Measurements from ENCODE around the gene SLC9A5.

DNA sequence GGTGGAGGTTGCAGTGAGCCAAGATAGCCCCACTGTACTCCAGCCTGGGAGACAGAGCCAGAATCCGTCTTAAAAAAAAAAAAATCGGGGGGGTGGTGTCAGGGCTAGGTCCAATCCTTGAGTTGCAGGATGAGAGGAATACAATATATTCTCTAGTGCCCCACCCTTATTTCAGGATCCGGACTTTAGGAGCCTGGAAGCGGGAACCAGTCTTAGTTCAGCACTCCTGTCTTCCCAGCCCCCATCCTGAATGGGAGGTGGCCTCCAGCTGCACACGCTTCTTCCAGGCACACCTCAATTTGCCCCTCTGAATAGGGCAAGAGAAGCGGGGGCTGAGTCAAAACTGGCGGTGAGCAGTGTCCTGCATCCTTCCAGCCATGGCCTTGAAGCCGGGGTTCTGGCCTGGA, 3.1 kb upstream of the SLC9A5 start:
- TF ChIP-seq, protein P1, sequence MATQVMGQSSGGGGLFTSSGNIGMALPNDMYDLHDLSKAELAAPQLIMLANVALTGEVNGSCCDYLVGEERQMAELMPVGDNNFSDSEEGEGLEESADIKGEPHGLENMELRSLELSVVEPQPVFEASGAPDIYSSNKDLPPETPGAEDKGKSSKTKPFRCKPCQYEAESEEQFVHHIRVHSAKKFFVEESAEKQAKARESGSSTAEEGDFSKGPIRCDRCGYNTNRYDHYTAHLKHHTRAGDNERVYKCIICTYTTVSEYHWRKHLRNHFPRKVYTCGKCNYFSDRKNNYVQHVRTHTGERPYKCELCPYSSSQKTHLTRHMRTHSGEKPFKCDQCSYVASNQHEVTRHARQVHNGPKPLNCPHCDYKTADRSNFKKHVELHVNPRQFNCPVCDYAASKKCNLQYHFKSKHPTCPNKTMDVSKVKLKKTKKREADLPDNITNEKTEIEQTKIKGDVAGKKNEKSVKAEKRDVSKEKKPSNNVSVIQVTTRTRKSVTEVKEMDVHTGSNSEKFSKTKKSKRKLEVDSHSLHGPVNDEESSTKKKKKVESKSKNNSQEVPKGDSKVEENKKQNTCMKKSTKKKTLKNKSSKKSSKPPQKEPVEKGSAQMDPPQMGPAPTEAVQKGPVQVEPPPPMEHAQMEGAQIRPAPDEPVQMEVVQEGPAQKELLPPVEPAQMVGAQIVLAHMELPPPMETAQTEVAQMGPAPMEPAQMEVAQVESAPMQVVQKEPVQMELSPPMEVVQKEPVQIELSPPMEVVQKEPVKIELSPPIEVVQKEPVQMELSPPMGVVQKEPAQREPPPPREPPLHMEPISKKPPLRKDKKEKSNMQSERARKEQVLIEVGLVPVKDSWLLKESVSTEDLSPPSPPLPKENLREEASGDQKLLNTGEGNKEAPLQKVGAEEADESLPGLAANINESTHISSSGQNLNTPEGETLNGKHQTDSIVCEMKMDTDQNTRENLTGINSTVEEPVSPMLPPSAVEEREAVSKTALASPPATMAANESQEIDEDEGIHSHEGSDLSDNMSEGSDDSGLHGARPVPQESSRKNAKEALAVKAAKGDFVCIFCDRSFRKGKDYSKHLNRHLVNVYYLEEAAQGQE (IDR thresholded peaks at IDR 0.05), result no peak
- TF ChIP-seq, protein P2, sequence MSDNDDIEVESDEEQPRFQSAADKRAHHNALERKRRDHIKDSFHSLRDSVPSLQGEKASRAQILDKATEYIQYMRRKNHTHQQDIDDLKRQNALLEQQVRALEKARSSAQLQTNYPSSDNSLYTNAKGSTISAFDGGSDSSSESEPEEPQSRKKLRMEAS (IDR thresholded peaks at IDR 0.05), result no peak
- TF ChIP-seq, protein P3, sequence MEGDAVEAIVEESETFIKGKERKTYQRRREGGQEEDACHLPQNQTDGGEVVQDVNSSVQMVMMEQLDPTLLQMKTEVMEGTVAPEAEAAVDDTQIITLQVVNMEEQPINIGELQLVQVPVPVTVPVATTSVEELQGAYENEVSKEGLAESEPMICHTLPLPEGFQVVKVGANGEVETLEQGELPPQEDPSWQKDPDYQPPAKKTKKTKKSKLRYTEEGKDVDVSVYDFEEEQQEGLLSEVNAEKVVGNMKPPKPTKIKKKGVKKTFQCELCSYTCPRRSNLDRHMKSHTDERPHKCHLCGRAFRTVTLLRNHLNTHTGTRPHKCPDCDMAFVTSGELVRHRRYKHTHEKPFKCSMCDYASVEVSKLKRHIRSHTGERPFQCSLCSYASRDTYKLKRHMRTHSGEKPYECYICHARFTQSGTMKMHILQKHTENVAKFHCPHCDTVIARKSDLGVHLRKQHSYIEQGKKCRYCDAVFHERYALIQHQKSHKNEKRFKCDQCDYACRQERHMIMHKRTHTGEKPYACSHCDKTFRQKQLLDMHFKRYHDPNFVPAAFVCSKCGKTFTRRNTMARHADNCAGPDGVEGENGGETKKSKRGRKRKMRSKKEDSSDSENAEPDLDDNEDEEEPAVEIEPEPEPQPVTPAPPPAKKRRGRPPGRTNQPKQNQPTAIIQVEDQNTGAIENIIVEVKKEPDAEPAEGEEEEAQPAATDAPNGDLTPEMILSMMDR (IDR thresholded peaks at IDR 0.05; ENCODE audit: low read depth, low read length, missing input control), result no peak
- TF ChIP-seq EGR1 (IDR thresholded peaks at IDR 0.05; ENCODE audit: low read depth in 2 of 2), result no peak
- TF ChIP-seq SP1 (IDR thresholded peaks at IDR 0.05), result no peak
- TF ChIP-seq TAF1 (conservative IDR thresholded peaks at IDR 0.05), result no peak
- no peak for TF ChIP-seq FOXA1 (IDR thresholded peaks at IDR 0.05)
- no peak for TF ChIP-seq JUND (IDR thresholded peaks at IDR 0.05)
- no peak for TF ChIP-seq RAD21 (IDR thresholded peaks at IDR 0.05)
- TF ChIP-seq, protein P4, sequence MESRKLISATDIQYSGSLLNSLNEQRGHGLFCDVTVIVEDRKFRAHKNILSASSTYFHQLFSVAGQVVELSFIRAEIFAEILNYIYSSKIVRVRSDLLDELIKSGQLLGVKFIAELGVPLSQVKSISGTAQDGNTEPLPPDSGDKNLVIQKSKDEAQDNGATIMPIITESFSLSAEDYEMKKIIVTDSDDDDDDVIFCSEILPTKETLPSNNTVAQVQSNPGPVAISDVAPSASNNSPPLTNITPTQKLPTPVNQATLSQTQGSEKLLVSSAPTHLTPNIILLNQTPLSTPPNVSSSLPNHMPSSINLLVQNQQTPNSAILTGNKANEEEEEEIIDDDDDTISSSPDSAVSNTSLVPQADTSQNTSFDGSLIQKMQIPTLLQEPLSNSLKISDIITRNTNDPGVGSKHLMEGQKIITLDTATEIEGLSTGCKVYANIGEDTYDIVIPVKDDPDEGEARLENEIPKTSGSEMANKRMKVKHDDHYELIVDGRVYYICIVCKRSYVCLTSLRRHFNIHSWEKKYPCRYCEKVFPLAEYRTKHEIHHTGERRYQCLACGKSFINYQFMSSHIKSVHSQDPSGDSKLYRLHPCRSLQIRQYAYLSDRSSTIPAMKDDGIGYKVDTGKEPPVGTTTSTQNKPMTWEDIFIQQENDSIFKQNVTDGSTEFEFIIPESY (IDR thresholded peaks at IDR 0.05), result no peak
- TF ChIP-seq GABPA (IDR thresholded peaks at IDR 0.05 in 1 of 2, conservative IDR thresholded peaks at IDR 0.05 in 1 of 2), result no peak
- TF ChIP-seq RXRA (IDR thresholded peaks at IDR 0.05), result no peak
